Measurements from ENCODE around the gene MAPK14. TPM values are rescaled to one million over a fixed set of nuclear protein-coding genes. Genes with fewer than 3 reads are reported as not detected.

MAPK14 gene
- total and polyA plus RNA-seq, 2 of the 4 experiments (the other 2 are of a cell fraction), result 28.4 to 74.4 TPM

- Histone ChIP-seq H4K91ac (ENCODE audit: insufficient read depth, low read depth, low read length) (no peak overlapping the region), H4K5ac (ENCODE audit: low read depth, low read length) (no peak overlapping the region), H2AFZ (replicated peaks; ENCODE audit: low read length, poor library complexity) (no peak overlapping the region), H3K4me1 (ENCODE audit: control insufficient read depth, insufficient read depth, low read length) (peaks cover 9% of the 10 kb centered on the region), H2BK120ac (ENCODE audit: low read depth, low read length) (no peak overlapping the region), H2BK15ac (ENCODE audit: low read depth, low read length) (no peak overlapping the region), H3K9ac (ENCODE audit: low read depth, low read length) (no peak overlapping the region), H3K4me3 (ENCODE audit: insufficient read depth, low read depth, low read length) (no peak overlapping the region), H3K4me2 (ENCODE audit: low read depth, low read length) (no peak overlapping the region), H3K4ac (ENCODE audit: low read depth, low read length) (no peak overlapping the region), H2BK20ac (ENCODE audit: low read depth, low read length) (no peak overlapping the region), H3K14ac (replicated peaks; ENCODE audit: low read depth, low read length) (no peak overlapping the region), H3K79me1 (ENCODE audit: low read depth in 1 of 2, low read length in 2 of 2) (peaks cover 37 to 57% of the 10 kb centered on the region in 2 experiments), H3K9me1 (ENCODE audit: insufficient read depth, low read length) (peaks cover 6% of the 10 kb centered on the region), H3K36me3 (ENCODE audit: control insufficient read depth, insufficient read depth, low read length) (peaks cover 14% of the 10 kb centered on the region), H2AK5ac (ENCODE audit: low read depth, low read length) (no peak overlapping the region), H3K56ac (ENCODE audit: extremely low read depth, insufficient read depth, low read length) (no peak overlapping the region), H2BK5ac (ENCODE audit: low read depth, low read length, poor library complexity, severe bottlenecking) (no peak overlapping the region), H3K23ac (ENCODE audit: low read depth, low read length) (no peak overlapping the region), H3K27ac (ENCODE audit: insufficient read depth, low read length) (no peak overlapping the region), H4K8ac (ENCODE audit: low read depth in 2 of 2, low read length in 2 of 2) (no peak overlapping the region), H3K18ac (ENCODE audit: low read depth, low read length) (no peak overlapping the region), H4K20me1 (ENCODE audit: insufficient read depth, low read length) (peaks cover 41% of the 10 kb centered on the region), H2AK9ac (replicated peaks; ENCODE audit: low read depth, low read length, poor library complexity) (no peak overlapping the region), H3K27me3 (ENCODE audit: control insufficient read depth, insufficient read depth, low read length) (no peaks in the 10 kb centered on the region), H3K9me3 (ENCODE audit: control insufficient read depth, insufficient read depth, low read length) (no peaks in the 10 kb centered on the region)
- no CpG with 5 or more reads among the region's 1 CpG for WGBS, 2 experiments (ENCODE audit: extremely low coverage in 2 of 2, insufficient read length in 1 of 2)
- no peak for ATAC-seq (ENCODE audit: low read depth)
- no peak for TF ChIP-seq BHLHE40 (IDR thresholded peaks at IDR 0.05; ENCODE audit: low read depth, low read length)
- TF ChIP-seq CEBPB (IDR thresholded peaks at IDR 0.05; ENCODE audit: low read depth, low read length), result no peak
- TF ChIP-seq CHD1 (IDR thresholded peaks at IDR 0.05; ENCODE audit: low read depth, low read length), result no peak
- TF ChIP-seq FOS (IDR thresholded peaks at IDR 0.05; ENCODE audit: low read depth, low read length), result no peak
- TF ChIP-seq RFX5 (IDR thresholded peaks at IDR 0.05; ENCODE audit: low read depth, low read length), result no peak
- TF ChIP-seq, protein P1, sequence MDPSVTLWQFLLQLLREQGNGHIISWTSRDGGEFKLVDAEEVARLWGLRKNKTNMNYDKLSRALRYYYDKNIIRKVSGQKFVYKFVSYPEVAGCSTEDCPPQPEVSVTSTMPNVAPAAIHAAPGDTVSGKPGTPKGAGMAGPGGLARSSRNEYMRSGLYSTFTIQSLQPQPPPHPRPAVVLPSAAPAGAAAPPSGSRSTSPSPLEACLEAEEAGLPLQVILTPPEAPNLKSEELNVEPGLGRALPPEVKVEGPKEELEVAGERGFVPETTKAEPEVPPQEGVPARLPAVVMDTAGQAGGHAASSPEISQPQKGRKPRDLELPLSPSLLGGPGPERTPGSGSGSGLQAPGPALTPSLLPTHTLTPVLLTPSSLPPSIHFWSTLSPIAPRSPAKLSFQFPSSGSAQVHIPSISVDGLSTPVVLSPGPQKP (IDR thresholded peaks at IDR 0.05; ENCODE audit: borderline replicate concordance, low read depth, low read length), result no peak
- TF ChIP-seq CTCF (conservative IDR thresholded peaks at IDR 0.05; ENCODE audit: low read depth, low read length), result no peak
- no peak for TF ChIP-seq MAZ (IDR thresholded peaks at IDR 0.05; ENCODE audit: borderline replicate concordance, low read depth, low read length)
- no peak for TF ChIP-seq MXI1 (IDR thresholded peaks at IDR 0.05; ENCODE audit: borderline replicate concordance, low read depth, low read length)
- no peak for TF ChIP-seq POLR2A (IDR thresholded peaks at IDR 0.05; ENCODE audit: low read depth, low read length)
- TF ChIP-seq SMC3 (IDR thresholded peaks at IDR 0.05; ENCODE audit: low read depth, low read length), result no peak
- TF ChIP-seq RAD21 (IDR thresholded peaks at IDR 0.05; ENCODE audit: low read length), result no peak
- no peak for TF ChIP-seq RCOR1 (IDR thresholded peaks at IDR 0.05; ENCODE audit: insufficient replicate concordance, low read length)
- no peak for TF ChIP-seq MAFK (IDR thresholded peaks at IDR 0.05; ENCODE audit: low read depth, low read length)
- TF ChIP-seq NFE2L2 (IDR thresholded peaks at IDR 0.05; ENCODE audit: low read depth, low read length), result no peak
- TF ChIP-seq USF2 (IDR thresholded peaks at IDR 0.05; ENCODE audit: low read depth, low read length), result no peak
- no TSS peak for BruUV-seq (replicated peaks)
- DNase-seq, result no peak
- dilution Hi-C loops (cut with HindIII; ENCODE audit: low sequenced_read_pairs, unreplicated experiment), result no loop called here
- POLR2A ChIA-PET (ENCODE audit: unreplicated experiment), result no interaction called here
- CTCF ChIA-PET, result no interaction called here
- intact Hi-C loops (cut with micrococcal nuclease), result no loop called here
- in situ Hi-C loops (cut with MboI; ENCODE audit: low sequenced_read_pairs), result no loop called here
Measured at GRCh38 chr6:36056178-36056577, 28.6 kb downstream of the MAPK14 start.
